Cerebellar nuclear complex (tissue), 1 donor: ENCODE data around the gene ARPC3.
"Not testable (repeated sequence)": the region's sequence is repeated elsewhere in the genome, so short reads cannot be mapped to it uniquely, and the experiment has no call there.

Experiments used
- DNase-seq, 2 experiments: peaks; one replicate each; lab custom pipeline; 2025; lab: John Stamatoyannopoulos, UW

ARPC3 gene

DNA sequence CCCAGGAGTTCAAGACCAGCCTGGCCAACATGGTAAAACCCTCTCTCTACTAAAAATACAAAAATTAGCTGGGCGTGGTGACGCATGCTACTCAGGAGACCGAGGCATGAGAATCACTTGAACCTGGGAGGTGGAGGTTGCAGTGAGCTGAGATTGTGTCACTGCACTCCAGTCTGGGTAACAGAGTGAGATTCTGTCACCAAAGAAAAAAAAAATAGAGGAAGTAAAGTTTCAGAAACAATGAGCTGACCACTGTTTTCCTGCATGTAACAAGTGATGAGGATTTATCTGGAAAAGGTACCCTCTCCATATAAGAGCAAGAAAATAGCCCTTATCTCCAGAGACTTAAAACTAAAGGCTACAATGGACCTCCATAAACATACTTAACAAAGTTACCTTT, 33.0 kb downstream of the ARPC3 start:
- DNase-seq: not testable (repeated sequence)

DNA sequence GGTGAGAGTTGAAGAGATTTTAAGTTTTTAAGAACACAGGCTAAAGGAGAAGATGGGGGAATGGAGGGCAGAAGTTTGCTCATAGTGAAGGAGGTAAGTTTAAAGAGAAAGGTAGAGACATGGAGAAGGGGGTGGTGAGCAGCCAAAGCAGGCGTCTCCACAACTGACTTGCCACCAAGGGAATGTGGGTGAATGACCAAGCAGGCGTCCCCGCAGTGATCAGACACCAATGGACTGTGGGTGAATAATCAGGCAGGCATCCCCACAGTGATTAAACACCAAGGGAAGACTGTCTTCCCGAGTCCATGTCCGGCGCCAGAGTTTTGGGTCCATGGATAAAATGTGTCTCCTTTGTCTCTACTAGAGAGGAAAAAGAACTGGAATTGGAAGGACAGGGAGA, 40.1 kb downstream of the ARPC3 start:
- DNase-seq: not testable (repeated sequence)

- not testable (repeated sequence) for DNase-seq
These were observed 44.9 kb downstream of the ARPC3 start for GRCh38 chr12:110405126-110405662.

- DNase-seq: peak in 1 of 2 experiments; percentile 37
These were observed 46.0 kb downstream of the ARPC3 start for GRCh38 chr12:110403976-110404682.

- DNase-seq: peak; percentile 22 to 38
These were observed 46.8 kb downstream of the ARPC3 start, which contains the start of gene ANAPC7 for GRCh38 chr12:110403146-110403975. Gene ANAPC7, minus strand, starts transcription at chr12:110403708. Its CDS starts 81 bp downstream, at chr12:110403627.
